Amniotic stem cell (primary cell): ENCODE results near the gene CISD1.

Source experiments
- DNase-seq: peaks from one replicate; lab custom pipeline; 2025; lab: John Stamatoyannopoulos, UW

The CISD1 gene

GRCh38 chr10:58266003-58266825 lies 2.7 kb upstream of the CISD1 start:
- DNase-seq: peak; percentile 27

DNA sequence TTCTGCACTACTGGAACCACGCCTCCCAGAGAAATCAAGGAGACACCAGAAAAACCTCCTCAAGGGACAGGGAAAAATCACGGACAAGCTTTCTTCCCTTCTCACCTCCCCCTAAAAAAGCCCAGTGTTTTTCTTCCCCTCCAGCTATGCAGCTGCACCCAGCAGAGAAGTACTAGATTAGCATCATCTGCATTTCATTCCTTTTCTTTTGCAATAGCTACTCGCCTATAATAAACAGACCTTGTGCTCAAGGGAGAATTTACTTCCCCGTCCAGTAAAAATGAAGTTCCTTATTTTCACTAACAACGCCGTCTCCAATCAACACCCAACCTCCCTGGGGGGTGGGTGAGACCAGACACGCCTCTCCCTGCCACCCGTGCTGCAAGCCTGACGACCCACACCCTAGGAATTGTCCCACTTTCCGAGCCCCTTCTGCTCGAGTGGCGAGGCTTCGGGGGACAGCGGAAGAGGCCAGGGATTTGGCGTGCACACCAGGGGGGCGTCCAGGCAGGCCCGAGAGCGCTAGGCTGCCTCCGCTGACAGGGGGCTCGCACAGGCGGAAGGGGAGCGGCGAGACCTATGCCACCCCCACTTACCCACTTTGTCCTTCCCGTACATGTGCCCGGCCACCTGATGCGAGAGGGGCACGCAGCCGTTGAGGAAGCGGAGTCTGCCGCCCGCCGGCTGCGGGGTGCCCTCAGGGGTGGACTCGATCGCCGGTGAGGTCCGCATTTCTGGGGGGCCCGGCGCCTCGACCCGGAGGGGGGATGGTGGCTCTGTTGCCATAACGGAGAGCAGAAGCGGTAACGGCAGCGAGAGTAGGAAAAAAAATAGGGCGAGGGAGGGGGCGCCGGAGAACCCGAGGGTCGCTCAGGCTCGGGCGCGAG lies 1.9 kb upstream of the CISD1 start:
- DNase-seq: no peak

DNA sequence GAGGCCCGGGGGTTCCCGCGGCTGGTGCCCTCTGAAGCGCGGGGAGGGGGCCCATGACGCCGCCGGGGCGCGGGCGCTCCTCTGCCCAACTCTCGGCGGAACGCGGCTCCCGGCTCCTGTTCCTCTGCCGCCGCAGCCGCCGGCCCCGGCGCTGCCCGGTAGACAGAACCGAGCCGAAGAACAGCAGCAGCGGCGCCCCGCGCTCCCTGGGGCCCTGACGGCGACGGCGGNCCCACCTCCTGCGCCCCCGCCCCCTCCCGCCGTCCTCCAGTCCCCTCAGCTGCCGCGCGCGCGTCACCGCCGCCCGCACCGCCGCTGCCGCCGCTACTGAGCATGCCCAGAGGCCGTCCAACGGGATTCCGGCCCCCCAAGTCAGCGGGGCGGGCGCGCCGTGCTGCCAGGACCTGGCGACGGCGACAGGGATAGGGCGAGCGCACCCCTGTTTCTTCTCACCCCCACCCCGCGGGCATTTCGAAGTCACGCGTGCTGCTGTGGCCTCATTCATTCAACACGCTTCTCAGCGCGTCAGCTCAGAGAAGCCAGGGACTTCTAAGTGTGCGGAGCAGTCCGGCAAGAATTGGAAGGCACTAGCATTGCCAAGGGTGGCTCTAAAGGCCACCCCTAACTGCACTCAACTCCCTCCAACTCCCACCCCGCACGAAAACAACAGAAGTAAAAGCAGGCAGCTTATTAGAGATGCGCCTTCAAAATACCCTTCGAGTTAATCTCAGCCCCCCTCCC lies 1.1 kb upstream of the CISD1 start, which contains the start of gene IPMK:
Gene IPMK, minus strand, starts transcription at position 182 of the 741 bp plus-strand sequence. CDS start 283 bp downstream, outside the sequence.
- DNase-seq: peak; percentile 74

DNA sequence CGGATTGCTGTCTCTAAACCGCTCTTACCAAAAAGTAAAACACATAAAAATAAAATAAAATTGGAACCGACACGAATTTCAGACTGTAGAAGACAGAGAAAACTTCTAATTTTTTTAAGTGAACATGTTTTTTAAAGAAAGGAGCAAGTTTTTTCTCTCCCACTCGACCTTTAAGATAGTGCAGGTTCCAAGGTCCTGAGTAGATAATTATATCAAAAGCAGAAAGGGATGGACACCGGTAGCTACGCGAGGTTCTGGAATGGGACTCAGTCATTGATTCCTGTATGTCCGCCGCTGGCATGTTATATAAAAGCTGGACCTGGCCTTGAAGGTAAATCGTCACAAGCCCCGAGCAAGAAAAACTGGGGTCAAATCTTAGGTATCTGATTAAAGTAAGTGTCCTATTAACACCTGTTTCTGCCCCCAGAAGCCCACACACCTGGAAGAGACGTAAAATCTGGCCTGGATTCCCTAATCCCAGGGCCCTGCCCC lies 462 bp upstream of the CISD1 start:
- peak; percentile 70 for DNase-seq

- DNase-seq: no peak
Measured at GRCh38 chr10:58269782-58270290, 874 bp downstream of the CISD1 start.

DNA sequence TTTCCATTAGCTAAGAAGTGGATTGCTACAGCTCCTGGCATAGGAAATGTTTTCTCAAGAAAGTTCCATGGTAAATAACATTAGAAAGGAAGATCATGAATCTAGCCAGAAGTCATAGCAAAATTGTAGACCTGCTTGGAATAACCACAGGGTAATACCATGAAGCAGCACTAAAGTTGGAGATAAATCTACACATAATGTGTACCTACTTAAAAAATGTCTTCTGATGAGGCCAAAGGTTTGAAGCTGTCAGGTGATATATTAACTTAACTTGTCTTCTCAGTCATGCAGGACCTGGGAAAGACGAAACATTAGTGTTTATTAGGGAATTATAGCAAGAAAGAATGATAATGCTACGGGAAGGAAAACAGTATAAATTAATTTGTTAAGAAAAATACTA lies 6.3 kb downstream of the CISD1 start:
- DNase-seq: no peak

- no peak for DNase-seq
Measured at GRCh38 chr10:58275908-58276307, 6.9 kb downstream of the CISD1 start.

DNA sequence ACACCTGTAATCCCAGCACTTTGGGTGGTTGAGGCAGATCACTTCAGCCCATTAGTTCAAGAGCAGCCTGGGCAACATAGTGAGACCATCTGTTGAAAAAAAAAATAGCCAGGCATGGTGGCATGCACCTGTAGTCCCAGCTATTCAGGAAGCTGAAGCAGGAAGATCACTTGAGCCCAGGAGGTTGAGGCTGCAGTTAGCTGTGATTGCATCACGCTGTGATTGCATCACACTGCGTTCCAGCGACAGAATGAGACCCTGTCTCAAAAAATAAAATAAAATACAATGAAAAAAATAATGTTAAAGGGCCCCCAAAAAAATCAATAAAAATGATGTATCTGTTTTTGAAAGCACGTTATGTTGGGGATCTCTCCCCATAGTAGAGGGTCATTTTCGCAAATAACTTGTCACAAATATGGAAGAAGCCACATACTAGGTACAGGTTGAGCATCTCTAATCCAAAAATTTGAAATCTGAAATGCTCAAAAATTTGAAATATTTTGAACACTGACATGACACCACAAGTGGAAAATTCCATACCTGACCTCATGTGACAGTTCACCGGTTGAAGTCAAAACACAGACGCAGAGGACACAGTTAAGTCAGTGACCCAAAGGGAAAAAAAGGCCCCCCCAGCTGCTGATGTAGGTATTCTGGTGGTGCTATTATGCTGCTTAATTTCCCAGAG lies 9.5 kb downstream of the CISD1 start:
- no peak for DNase-seq

DNA sequence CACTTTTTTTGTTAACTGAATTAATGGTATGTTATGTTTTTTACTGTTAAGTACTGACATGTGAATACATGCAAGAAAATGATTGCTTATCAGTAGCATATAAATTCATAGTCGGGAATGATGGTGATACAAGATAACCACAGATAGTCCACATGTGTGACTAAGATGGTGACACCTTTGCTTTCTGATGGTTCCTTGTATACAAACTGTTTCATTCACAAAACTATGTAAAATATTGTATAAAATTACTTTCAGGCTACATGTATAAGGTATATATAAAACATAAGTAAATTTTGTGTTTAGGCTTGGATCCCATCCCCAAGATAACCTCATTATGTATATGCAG lies 10.0 kb downstream of the CISD1 start:
- DNase-seq: no peak

GRCh38 chr10:58280477-58280876 lies 11.5 kb downstream of the CISD1 start:
- no peak for DNase-seq

DNA sequence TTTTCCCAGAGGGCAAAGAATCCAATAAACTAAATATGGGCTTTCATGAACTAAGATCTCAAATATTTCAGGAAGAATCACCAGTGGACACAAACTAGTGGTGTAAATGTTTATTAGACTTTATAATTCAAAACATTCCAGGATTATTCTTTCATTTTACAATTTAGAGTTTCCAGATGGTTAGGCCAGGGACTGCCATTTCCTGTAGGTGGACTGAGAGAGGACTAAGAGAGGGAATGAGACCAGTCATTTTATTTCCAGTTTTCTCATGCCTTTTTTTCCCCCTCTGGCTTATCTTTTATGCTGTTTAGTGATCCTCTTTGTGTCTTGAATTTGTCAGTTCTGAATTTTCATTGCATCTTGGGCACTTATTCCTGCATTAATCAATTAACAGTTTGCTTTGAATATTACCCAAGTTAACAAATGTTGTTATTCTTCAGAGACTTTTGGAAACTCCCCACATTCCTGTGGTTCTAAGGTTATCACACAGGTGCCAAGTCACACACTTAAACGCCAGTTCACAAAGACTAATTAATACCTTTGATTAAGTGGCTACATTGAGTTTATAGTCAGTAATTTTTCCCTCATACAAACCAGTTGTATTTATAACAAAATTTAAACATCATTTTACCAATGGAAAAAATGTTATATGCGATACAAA lies 12.3 kb downstream of the CISD1 start:
- no peak for DNase-seq

DNA sequence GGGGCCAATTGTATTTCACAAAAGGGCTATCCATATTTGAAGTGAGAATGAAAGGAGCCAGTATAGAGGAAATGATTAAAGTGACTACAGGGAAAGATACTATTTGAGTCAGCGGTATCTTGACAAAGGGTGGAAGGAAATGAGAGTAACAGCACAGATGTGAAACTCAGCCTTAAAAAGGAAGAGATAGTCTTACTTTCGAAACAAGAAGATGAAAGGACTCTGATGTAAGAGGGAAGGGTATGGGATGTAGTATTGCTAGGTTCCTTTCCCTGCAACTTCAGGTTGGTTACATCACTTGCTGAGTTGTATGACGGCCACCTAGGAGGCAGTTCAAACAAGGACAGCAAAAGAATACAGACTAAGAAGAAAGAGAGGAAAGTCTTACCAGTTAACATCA lies 13.7 kb downstream of the CISD1 start:
- DNase-seq: no peak

DNA sequence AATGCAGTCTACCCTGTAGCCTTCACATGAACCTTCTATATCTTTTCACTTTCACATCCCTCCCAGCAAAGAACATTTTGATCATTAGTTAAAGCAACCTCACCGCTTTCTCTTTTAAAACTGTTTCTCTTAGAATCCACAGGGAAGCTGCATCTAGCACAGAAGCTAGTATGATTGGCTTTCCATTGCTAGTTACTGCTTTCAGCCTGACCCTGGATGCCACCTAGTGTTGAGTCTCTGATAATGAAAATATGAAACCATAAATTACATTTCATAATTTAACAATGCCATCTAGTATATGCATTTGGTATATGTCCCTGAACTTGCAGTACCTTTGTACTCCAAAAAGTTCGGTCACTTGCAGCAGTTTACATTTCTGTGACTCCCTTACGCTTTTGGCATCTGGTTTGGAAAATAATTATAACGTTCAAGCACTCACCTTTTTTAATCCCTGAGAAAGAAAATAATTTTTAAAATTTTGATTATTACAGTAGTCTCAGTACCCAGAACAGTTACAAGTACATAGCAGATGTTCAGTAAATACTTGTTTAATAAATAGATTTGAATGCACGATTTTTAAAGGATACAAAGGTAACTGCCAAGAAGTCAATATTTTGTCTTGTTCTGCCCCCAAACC lies 22.7 kb downstream of the CISD1 start:
- DNase-seq: peak; percentile 42

- DNase-seq: no peak
Measured at GRCh38 chr10:58293989-58294388, 25.0 kb downstream of the CISD1 start.

- DNase-seq: peak; percentile 22
Measured at GRCh38 chr10:58299580-58299979, 30.6 kb downstream of the CISD1 start.

DNA sequence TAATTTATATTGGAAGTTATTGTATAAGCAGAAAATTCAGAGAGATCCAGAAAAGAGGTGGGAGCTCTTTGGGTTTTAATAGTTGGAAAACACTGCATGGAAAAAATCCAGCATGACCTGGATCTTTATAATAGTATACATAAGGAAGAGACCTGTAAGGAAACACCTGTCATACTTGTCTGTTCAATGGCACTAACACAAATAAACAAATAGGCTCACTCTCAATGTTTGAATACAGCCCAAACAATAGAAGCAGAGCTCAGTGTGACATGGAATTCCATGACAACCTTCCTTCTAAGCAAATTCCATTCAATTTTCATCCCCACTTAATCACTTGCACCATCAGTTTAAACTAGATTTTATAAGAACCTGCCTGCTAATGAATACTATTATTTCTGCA lies 31.7 kb downstream of the CISD1 start:
- DNase-seq: no peak

- no peak for DNase-seq
Measured at GRCh38 chr10:58302254-58302653, 33.3 kb downstream of the CISD1 start.

GRCh38 chr10:58304099-58304633 lies 35.2 kb downstream of the CISD1 start:
- no peak for DNase-seq

DNA sequence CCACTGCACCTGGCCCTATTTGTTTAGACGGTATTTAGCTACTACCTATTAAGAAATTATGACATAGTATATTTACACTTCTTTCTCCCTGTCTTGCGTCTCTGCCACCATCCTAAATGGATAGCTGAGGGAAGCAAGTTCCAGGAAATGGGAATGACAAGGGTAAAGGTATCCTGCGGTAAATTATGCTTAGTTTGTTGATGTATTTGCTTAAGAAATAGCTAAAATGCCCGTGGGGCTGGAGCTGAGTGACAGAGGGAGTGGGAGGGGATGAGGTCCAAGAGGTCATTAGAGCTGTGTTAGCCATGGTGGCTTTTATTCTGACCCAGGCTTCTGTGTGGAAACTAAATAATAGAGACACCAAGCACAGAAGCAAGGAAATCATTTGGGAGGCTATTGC lies 36.9 kb downstream of the CISD1 start:
- no peak for DNase-seq

GRCh38 chr10:58307676-58308075 lies 38.7 kb downstream of the CISD1 start:
- DNase-seq: no peak
